ENCODE results near the gene ATG16L2.

DNA sequence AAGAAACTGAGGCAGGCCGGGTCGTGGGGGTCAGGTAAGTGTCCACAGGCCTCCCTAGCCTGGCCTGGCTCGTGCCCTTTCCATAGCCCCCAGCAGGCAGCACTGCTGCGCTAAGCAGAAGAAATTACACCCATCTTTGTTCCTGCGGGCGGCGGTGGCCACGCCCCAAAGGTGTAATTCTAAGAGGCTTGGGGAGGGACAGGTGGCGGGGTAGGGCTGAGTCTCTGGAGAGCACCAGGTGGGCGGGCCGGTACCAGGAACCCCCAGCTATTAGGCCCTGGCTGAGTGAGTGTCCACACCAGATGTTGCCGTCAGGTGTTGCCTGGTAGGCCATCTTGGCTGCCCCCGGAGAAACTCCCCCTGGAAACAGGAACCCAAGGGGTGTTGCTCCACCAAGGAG, 49.7 kb upstream of the ATG16L2 start:
- TF ChIP-seq, protein P1, sequence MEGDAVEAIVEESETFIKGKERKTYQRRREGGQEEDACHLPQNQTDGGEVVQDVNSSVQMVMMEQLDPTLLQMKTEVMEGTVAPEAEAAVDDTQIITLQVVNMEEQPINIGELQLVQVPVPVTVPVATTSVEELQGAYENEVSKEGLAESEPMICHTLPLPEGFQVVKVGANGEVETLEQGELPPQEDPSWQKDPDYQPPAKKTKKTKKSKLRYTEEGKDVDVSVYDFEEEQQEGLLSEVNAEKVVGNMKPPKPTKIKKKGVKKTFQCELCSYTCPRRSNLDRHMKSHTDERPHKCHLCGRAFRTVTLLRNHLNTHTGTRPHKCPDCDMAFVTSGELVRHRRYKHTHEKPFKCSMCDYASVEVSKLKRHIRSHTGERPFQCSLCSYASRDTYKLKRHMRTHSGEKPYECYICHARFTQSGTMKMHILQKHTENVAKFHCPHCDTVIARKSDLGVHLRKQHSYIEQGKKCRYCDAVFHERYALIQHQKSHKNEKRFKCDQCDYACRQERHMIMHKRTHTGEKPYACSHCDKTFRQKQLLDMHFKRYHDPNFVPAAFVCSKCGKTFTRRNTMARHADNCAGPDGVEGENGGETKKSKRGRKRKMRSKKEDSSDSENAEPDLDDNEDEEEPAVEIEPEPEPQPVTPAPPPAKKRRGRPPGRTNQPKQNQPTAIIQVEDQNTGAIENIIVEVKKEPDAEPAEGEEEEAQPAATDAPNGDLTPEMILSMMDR (IDR thresholded peaks at IDR 0.05; ENCODE audit: insufficient read depth, low read length, poor library complexity, severe bottlenecking) = no peak
- TF ChIP-seq EZH2phosphoT487 (conservative IDR thresholded peaks at IDR 0.05; ENCODE audit: low read length) = no peak
